Brain microvascular endothelial cell (primary cell): ENCODE measurements around the gene SOCS1.

ENCODE experiments used
- DNase-seq: peaks from one replicate; pipeline ENCODE4 v3.0.0-alpha.2; 2020
- H3K27ac ChIP-seq: fragments of 250-450 bp; sonication (Bioruptor Pico); 2 replicates; pipeline ENCODE4 v1.5.1; 2020; ENCODE audit warnings: mild to moderate bottlenecking, moderate library complexity
- H3K27me3 ChIP-seq: fragments of 250-450 bp; sonication (Bioruptor Pico); replicated peaks from 2 replicates; pipeline ENCODE4 v1.5.1; 2020; ENCODE audit warnings: mild to moderate bottlenecking
- H3K36me3 ChIP-seq: fragments of 250-450 bp; sonication (Bioruptor Pico); replicated peaks from 2 replicates; pipeline ENCODE4 v1.5.1; 2020; ENCODE audit warnings: mild to moderate bottlenecking
- H3K4me3 ChIP-seq: 2 replicates; pipeline ENCODE4 v1.5.1; 2011; ENCODE audit warnings: low read depth, mild to moderate bottlenecking, control low read depth, low read length, moderate library complexity
- CTCF ChIP-seq: IDR thresholded peaks from 2 replicates; pipeline ENCODE4 v1.5.1; 2011; ENCODE audit warnings: low read depth, mild to moderate bottlenecking, moderate library complexity, low read length, control low read depth, inconsistent platforms; ENCODE audit errors: missing control alignments
- in situ Hi-C: cut with HindIII; loops from 2 replicates; pipeline ENCODE4 v1.10.0; 2017; ENCODE audit warnings: low sequenced_read_pairs, low pct_ligation_motif_present

Gene SOCS1

GRCh38 chr16:11239644-11240632, 16.1 kb downstream of the SOCS1 start:
- no peak for TF ChIP-seq CTCF
- no peak for DNase-seq

GRCh38 chr16:11238272-11239202, 17.5 kb downstream of the SOCS1 start:
- Histone ChIP-seq H3K4me3 (no peak overlapping the region), H3K36me3 (no peaks in the 10 kb centered on the region), H3K27ac (no peak overlapping the region), H3K27me3 (no peaks in the 10 kb centered on the region)
- TF ChIP-seq CTCF: no peak
- in situ Hi-C loops: no loop called here
- DNase-seq: no peak

More at GRCh38 chr16:11239644-11240632, 16.1 kb downstream of the SOCS1 start:
- Histone ChIP-seq H3K27ac (no peak overlapping the region), H3K36me3 (no peaks in the 10 kb centered on the region), H3K4me3 (no peak overlapping the region), H3K27me3 (no peaks in the 10 kb centered on the region)
- in situ Hi-C loops: no loop called here

- no peak for TF ChIP-seq CTCF
- H3K27ac ChIP-seq: no peak overlapping the region
- no peaks in the 10 kb centered on the region for H3K27me3 ChIP-seq
- H3K4me3 ChIP-seq: no peak overlapping the region
- H3K36me3 ChIP-seq: no peaks in the 10 kb centered on the region
- in situ Hi-C loops: no loop called here
- no peak for DNase-seq
Observed at GRCh38 chr16:11236461-11237254, 19.3 kb downstream of the SOCS1 start.

GRCh38 chr16:11235703-11235991, 20.4 kb downstream of the SOCS1 start:
- no peak overlapping the region for H3K27ac ChIP-seq
- H3K4me3 ChIP-seq: no peak overlapping the region
- in situ Hi-C loops: no loop called here
- no peaks in the 10 kb centered on the region for H3K27me3 ChIP-seq
- DNase-seq: no peak
- H3K36me3 ChIP-seq: no peaks in the 10 kb centered on the region
- no peak for TF ChIP-seq CTCF

- no peak overlapping the region for H3K27ac ChIP-seq
- H3K27me3 ChIP-seq: no peaks in the 10 kb centered on the region
- no peak for TF ChIP-seq CTCF
- no peak overlapping the region for H3K4me3 ChIP-seq
- no peaks in the 10 kb centered on the region for H3K36me3 ChIP-seq
- in situ Hi-C loops: no loop called here
- no peak for DNase-seq
Observed at GRCh38 chr16:11234884-11235702, 20.9 kb downstream of the SOCS1 start.
